Stimulated activated CD4-positive, alpha-beta T cell treated with anti-CD3 and anti-CD28 coated beads, Interleukin-15, amount 100 ng/mL, for 1 hour (primary cell): Measurements from ENCODE around the gene MAML3.

ENCODE experiments used
- DNase-seq, 2 donors: peaks; one replicate each; pipeline ENCODE4 v3.0.0-alpha.2; 2020; ENCODE audit warnings: low read depth in 1 of 2, low spot score in 1 of 2

The MAML3 gene

GRCh38 chr4:140080883-140081282 is 73.1 kb downstream of the MAML3 start:
- no peak for DNase-seq

GRCh38 chr4:140078366-140078765 is 75.6 kb downstream of the MAML3 start:
- no peak for DNase-seq

DNA sequence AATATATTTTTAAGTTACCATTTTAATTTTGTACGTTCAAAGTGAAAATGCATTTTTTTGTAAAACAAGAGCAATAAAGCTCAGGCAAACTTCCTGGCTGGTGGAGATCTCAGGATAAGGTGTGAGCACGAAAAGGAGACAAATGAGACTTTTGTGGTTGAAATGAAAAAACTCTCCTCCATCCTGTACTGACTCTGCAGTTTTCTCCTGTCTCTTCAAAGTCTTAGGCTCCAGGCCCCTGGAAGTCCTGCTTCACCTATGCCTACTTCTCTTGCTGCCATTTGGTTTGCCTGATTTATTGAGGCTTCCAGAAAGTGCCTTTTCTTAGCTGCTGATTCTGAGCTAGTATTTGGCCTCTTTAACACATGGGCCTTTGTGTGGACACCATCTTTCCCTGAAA is 77.7 kb downstream of the MAML3 start:
- DNase-seq: no peak

GRCh38 chr4:140071806-140072205 is 82.2 kb downstream of the MAML3 start:
- no peak for DNase-seq

DNA sequence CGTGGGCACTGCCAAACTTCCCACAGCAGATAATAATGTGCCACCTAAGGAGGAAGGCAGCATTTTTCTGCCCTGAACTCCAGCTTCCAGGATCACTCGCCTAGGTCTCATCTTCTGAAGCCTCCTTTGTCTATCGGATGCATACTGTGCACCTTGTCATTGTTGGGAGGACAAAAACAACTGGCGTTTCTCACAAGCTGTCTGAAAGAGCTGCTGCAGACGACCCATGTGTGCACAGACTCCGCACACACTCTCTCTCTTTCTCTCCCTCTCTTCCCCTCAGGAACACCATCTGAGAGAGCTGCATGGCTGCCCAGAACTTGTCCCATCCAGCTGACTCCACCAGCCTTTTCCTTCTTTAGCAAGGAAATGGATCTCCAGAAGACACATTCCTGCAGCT is 83.0 kb downstream of the MAML3 start:
- no peak for DNase-seq

DNA sequence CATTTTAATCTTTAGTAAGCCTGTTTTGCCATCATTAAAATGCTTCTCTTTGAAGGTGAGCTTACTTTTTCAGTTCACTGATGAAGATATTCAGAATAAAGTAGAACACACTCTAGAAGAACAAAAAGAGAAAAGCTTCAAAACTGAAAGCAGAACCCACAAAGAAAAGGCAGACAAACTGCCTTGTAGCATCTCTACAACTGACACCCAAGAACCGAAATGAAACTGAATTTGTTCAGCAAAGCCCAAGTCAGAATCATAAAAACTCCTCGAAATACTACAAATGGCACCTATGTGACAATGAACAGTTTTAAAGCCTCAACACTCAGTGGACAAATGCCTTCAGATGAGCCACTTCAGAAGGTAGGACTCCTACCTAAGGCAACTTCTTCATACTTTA is 83.6 kb downstream of the MAML3 start:
- no peak for DNase-seq

DNA sequence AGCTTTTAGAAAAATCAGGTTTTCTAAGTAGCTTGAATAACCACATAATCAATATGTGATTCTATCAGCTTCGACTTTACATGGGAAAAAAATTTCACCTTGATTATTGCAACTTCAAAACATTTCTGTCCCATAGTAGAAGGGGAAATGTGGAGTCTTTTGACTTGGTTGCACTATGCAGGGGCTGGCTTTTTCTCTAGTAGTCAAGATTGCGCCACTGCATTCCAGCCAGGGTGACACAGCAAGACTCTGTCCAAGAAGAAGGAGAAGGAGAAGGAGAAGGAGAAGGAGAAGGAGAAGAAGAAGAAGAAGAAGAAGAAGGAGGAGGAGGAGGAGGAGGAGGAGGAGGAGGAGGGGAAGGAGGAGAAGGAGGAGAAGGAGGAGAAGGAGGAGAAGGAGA is 84.9 kb downstream of the MAML3 start:
- no peak for DNase-seq

- DNase-seq: no peak
These were observed 85.7 kb downstream of the MAML3 start for GRCh38 chr4:140068271-140068670.

- DNase-seq: no peak
These were observed 87.7 kb downstream of the MAML3 start for GRCh38 chr4:140066031-140066930.

- no peak for DNase-seq
These were observed 88.6 kb downstream of the MAML3 start for GRCh38 chr4:140065393-140065792.

DNA sequence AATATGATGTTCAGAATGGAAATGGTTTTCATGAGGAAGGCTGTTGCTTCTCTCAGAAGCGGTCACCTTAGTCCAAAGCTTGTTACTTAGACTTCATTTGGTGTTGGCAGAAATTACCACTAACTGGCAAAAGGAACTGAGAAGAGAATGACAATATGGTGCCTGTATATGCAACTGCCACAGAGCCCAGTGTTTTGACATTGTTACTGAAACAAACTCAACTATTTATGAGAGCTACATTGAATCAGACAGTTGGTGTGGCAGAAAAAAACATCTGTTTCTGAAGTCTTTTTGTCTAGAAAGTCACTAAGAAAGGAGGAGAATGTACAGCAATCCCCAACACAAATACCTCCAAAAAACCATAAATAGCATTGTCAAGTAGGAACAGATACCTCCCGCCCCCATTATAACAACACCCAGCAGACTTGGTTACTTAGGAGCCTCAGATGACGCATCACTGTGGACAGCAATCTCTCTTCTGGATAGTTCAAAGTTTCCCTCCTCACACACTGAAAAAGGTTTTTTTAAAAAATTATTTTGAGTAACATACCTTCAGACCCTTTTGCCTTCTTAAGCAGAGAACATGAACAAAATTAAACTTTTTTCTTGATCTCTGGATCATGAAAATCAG is 92.2 kb downstream of the MAML3 start:
- DNase-seq: no peak

DNA sequence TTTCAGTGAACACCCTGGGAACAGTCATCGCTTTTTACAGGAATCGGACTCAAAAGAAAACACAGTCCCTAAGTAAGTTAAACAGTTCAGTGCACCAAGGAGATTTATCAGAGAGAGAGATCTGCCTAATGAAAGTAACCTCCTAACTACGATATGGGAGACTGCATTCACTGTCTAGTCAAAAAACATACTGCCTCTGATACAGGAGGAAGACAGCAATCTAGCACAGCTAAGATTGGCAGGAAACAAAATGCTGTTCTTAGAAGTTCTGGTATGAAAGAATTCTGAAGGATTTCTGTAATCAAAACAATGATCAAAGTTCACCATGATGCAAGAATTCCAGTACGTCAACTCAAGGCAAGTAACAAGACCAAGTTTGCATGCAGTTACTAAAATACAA is 92.8 kb downstream of the MAML3 start:
- DNase-seq: no peak

DNA sequence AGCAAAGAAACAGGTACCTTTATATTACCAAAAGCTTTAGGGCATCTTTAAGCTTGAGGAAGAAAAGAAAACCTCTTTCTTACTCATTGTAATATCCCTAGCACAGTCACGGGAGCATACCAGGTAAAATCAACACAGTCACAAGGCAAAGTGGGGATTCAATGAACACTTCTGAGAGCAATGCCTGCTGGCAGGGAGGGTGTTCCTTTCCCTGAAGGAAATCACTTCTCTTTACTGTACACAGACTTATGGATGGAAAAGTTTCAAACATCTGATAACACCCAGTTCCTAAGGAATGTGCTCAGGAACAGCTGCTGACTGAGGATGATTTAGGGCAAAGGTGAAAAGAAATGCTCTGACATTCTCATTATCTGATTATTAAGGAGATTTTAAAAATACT is 94.8 kb downstream of the MAML3 start:
- no peak for DNase-seq

DNA sequence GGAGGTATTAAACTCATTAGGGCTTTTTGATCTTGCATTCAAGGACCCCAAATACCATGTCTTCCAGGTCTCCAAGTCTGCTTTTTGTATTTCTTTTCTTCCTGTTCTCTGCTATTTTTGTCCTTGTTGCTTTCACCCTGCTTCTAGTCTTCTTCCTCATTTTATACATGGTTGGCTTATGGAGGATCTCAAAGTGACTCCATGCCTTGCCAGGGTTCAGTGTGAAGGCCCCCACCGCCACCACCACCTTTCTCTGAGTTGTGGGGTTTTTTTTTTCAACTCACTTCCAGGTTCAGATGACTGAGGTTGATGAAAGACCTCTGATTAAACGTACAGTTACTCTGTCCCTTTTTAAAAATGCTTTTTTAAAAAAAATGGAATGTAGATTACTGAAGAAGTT is 96.3 kb downstream of the MAML3 start:
- DNase-seq: no peak

GRCh38 chr4:140056015-140056414 is 98.0 kb downstream of the MAML3 start:
- DNase-seq: no peak

GRCh38 chr4:140054861-140055260 is 99.1 kb downstream of the MAML3 start:
- no peak for DNase-seq

DNA sequence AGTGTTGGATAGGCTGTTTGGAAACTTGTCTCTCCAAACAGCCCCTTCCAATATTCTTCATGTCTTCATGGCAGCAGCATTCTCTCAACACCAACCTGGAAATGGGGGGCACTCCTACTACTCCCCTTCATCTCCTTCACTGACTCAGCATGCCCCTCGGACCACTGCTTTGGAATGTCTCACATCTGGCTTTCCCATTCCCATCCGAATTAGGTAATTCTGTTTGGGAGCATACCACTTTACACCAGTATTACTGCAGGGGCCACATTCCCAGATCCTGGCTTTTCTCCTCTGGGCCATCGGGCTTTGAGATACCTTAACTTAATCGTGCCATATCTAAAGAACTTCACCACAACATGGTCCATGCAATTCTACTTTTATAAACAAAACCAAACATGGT is 100.8 kb downstream of the MAML3 start:
- no peak for DNase-seq

DNA sequence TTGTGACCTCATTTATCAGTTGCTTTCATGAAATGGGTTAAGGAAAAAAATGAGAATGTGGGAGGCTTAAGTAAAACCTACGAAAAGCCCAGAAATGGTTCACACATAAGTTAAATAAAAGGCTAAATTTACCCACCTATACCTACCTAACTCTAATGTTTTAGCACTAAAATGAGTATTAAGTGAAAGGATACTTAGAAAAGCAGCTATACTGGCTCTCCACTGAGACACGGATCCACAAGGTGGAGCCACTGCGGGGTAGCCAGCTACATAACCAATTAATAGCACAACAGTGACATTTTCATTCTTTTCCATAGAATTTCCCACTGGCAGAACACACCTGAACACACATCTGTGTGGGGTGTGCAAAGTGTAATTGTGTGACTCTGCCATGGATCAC is 101.9 kb downstream of the MAML3 start:
- DNase-seq: peak in 1 of 2 donors; percentile 24

DNA sequence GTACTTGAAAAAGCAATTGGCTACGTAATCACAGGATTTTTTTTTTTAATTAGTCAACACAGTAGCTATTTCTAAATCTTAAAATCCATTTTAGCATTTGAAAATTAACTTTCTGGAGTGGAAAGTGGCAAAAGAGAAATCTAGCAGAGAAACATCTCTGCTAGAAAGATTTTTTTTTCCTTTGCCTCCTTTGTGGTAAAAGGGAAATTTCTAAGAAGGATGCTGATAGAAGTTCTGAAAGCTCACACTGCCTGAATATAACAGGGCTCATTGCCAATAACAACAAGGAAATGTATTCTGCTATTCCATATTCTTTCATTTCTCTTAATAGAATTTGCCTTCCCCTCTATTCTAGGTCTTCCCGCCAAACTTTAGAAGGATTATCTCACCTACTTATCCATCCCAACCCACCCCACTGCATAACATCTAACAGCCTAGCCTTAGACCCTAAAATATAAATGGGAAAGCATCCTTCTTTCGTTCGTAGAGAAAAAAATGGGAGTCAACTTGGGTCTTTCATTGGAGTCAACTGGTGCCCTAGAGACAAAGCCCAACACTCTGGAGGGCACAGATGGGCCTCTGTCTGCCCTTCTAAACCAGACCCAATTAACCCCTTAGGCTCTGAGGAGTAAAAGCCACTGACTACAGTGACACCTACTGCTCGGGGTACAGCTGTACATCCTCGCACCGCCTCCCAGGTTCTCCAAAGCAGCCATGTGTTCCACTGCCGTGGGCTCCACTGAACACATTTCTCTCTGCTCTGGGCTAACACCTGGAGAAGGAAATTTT is 103.9 kb downstream of the MAML3 start:
- no peak for DNase-seq

- DNase-seq: no peak
These were observed 104.7 kb downstream of the MAML3 start for GRCh38 chr4:140049024-140049848.

- no peak for DNase-seq
These were observed 105.5 kb downstream of the MAML3 start for GRCh38 chr4:140048419-140048995.
